HepG2 (cell line): Measurements from ENCODE around the gene RBM6. TPM values are rescaled to one million over a fixed set of nuclear protein-coding genes. Genes with fewer than 3 reads are reported as not detected.

Source experiments
- CHD4 ChIP-seq: fragments of 200-600 bp; sonication (generic); IDR thresholded peaks from 2 replicates; pipeline ENCODE4 v1.7.0; 2017; ENCODE audit warnings: mild to moderate bottlenecking, low read length, borderline replicate concordance
- FOXA3 ChIP-seq: IDR thresholded peaks from 2 replicates; pipeline ENCODE4 v1.6.1; 2016; ENCODE audit warnings: missing genetic modification reagents, missing compliant biosample characterization
- HCFC1 ChIP-seq: fragments of 150-350 bp; IDR thresholded peaks from 2 replicates; pipeline ENCODE4 v1.6.1; 2014; ENCODE audit warnings: low read depth, low read length
- MAZ ChIP-seq, 2 experiments: sonication (generic) in 1 of 2; formaldehyde crosslinking in 1 of 2; IDR thresholded peaks; 2 replicates each; pipeline versions ENCODE4 v1.5.0 to v1.6.1; 2012 to 2020; ENCODE audit warnings: low read depth in 2 of 2, mild to moderate bottlenecking in 2 of 2, borderline replicate concordance in 1 of 2, improper control_type of control experiment in 1 of 2, low read length in 1 of 2, missing genetic modification reagents in 1 of 2, moderate library complexity in 1 of 2
- SIX1 ChIP-seq: sonication (generic); formaldehyde crosslinking; IDR thresholded peaks from 2 replicates; pipeline ENCODE4 v1.4.0; 2020; ENCODE audit warnings: missing genetic modification reagents, borderline replicate concordance
- TCF7L2 ChIP-seq: IDR thresholded peaks from 2 replicates; pipeline ENCODE4 v1.6.1; 2011; ENCODE audit warnings: mild to moderate bottlenecking, low read depth, low read length, moderate library complexity
- ZMYM3 ChIP-seq: sonication (generic); formaldehyde crosslinking; IDR thresholded peaks from 2 replicates; pipeline ENCODE4 v1.5.1; 2020; ENCODE audit warnings: mild to moderate bottlenecking, missing genetic modification reagents
- ZNF354B ChIP-seq: sonication (generic); formaldehyde crosslinking; IDR thresholded peaks from 2 replicates; pipeline ENCODE4 v1.8.0; 2022; ENCODE audit warnings: mild to moderate bottlenecking, missing genetic modification reagents
- ZNF570 ChIP-seq: sonication (generic); formaldehyde crosslinking; IDR thresholded peaks from 2 replicates; pipeline ENCODE4 v1.4.0; 2020; ENCODE audit warnings: mild to moderate bottlenecking, missing genetic modification reagents, borderline replicate concordance
- polyA plus RNA-seq, 8 experiments: library from polyadenylated mRNA; depleted of rRNA in 3 of 8; stranded (reverse) in 7 of 8; unstranded in 1 of 8; fragments of >200 nt; fragmentation: Illumina TruSeq in 4 of 8; extraction: Trizol in 4 of 8; gene quantifications; 2 replicates each; pipeline versions ENCODE4 v1.2.1 to v1.2.3, GENCODE V29; 2011 to 2016; ENCODE audit warnings: low read depth in 4 of 8, missing spikeins in 1 of 8, mixed read lengths in 1 of 8; ENCODE audit not compliant: insufficient read depth in 1 of 8
- total RNA-seq, 5 experiments: library from RNA; depleted of rRNA; stranded (reverse); fragments of >200 nt; fragmentation: Illumina TruSeq; extraction: Trizol; gene quantifications; 2 replicates each; pipeline ENCODE4 v1.2.3, GENCODE V29; 2016; ENCODE audit warnings: low read depth in 1 of 5
- TF ChIP-seq, protein P1 (sequence below): IDR thresholded peaks from 2 replicates; pipeline ENCODE4 v1.6.1; 2016; ENCODE audit warnings: low read depth, missing genetic modification reagents, missing compliant biosample characterization
- TF ChIP-seq, protein P2 (sequence below): sonication (generic); formaldehyde crosslinking; IDR thresholded peaks from 2 replicates; pipeline ENCODE4 v1.4.0; 2020; ENCODE audit warnings: missing genetic modification reagents, borderline replicate concordance

RBM6 gene
- total and polyA plus RNA-seq, 2 of the 13 experiments (the other 11 are each of a cell fraction or from before 2014, with no cell fraction given) = 72.7 to 86.1 TPM

DNA sequence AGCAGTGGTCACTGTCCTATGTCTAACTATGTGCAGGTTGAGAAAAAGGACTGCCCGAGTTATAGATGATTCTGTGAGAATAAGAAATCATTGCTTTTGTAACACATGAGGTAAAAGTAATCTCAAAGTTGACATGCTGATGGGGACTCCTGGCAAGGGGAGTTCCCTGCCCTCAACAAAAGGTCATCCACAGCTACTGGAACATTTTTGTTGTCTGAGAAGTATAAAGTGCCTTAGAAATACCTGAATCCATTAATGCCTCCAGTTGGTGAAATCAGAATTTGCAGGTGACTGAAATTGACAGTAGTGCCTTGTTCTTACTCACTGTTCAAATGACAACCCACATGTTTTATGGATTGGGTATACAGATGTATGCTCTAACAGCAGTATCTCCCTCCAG is 105.0 kb downstream of the RBM6 start (continued):
- TF ChIP-seq ZNF570 (CRISPR knock-in tag) (no peak), TCF7L2 (no peak), HCFC1 (no peak), ZNF354B (CRISPR knock-in tag) (no peak), SIX1 (no peak), CHD4 (no peak), MAZ (IDR thresholded peaks at IDR 0.05; ENCODE audit: borderline replicate concordance, low read depth, low read length) (no peak), MAZ (CRISPR knock-in tag; IDR thresholded peaks at IDR 0.05; ENCODE audit: low read depth) (no peak), ZMYM3 (CRISPR knock-in tag) (no peak), FOXA3 (no peak)
- TF ChIP-seq, protein P1, sequence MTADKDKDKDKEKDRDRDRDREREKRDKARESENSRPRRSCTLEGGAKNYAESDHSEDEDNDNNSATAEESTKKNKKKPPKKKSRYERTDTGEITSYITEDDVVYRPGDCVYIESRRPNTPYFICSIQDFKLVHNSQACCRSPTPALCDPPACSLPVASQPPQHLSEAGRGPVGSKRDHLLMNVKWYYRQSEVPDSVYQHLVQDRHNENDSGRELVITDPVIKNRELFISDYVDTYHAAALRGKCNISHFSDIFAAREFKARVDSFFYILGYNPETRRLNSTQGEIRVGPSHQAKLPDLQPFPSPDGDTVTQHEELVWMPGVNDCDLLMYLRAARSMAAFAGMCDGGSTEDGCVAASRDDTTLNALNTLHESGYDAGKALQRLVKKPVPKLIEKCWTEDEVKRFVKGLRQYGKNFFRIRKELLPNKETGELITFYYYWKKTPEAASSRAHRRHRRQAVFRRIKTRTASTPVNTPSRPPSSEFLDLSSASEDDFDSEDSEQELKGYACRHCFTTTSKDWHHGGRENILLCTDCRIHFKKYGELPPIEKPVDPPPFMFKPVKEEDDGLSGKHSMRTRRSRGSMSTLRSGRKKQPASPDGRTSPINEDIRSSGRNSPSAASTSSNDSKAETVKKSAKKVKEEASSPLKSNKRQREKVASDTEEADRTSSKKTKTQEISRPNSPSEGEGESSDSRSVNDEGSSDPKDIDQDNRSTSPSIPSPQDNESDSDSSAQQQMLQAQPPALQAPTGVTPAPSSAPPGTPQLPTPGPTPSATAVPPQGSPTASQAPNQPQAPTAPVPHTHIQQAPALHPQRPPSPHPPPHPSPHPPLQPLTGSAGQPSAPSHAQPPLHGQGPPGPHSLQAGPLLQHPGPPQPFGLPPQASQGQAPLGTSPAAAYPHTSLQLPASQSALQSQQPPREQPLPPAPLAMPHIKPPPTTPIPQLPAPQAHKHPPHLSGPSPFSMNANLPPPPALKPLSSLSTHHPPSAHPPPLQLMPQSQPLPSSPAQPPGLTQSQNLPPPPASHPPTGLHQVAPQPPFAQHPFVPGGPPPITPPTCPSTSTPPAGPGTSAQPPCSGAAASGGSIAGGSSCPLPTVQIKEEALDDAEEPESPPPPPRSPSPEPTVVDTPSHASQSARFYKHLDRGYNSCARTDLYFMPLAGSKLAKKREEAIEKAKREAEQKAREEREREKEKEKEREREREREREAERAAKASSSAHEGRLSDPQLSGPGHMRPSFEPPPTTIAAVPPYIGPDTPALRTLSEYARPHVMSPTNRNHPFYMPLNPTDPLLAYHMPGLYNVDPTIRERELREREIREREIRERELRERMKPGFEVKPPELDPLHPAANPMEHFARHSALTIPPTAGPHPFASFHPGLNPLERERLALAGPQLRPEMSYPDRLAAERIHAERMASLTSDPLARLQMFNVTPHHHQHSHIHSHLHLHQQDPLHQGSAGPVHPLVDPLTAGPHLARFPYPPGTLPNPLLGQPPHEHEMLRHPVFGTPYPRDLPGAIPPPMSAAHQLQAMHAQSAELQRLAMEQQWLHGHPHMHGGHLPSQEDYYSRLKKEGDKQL = no peak
- TF ChIP-seq, protein P2, sequence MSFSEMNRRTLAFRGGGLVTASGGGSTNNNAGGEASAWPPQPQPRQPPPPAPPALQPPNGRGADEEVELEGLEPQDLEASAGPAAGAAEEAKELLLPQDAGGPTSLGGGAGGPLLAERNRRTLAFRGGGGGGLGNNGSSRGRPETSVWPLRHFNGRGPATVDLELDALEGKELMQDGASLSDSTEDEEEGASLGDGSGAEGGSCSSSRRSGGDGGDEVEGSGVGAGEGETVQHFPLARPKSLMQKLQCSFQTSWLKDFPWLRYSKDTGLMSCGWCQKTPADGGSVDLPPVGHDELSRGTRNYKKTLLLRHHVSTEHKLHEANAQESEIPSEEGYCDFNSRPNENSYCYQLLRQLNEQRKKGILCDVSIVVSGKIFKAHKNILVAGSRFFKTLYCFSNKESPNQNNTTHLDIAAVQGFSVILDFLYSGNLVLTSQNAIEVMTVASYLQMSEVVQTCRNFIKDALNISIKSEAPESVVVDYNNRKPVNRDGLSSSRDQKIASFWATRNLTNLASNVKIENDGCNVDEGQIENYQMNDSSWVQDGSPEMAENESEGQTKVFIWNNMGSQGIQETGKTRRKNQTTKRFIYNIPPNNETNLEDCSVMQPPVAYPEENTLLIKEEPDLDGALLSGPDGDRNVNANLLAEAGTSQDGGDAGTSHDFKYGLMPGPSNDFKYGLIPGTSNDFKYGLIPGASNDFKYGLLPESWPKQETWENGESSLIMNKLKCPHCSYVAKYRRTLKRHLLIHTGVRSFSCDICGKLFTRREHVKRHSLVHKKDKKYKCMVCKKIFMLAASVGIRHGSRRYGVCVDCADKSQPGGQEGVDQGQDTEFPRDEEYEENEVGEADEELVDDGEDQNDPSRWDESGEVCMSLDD (CRISPR knock-in tag) = no peak
- TF ChIP-seq, all 625 proteins: peak for 0
